HT1080 (cell line): ENCODE data around the gene TBX3. TPM values are rescaled to one million over a fixed set of nuclear protein-coding genes. Genes with fewer than 3 reads are reported as not detected.

Source experiments
- DNase-seq: peaks from one replicate; pipeline ENCODE4 v3.0.0-alpha.2; 2015; ENCODE audit warnings: low read depth
- total RNA-seq: library from RNA; depleted of rRNA; stranded (reverse); fragments of >200 nt; shearing (Covaris generic); gene quantifications from 2 replicates; pipeline ENCODE4 v1.2.3, GENCODE V29; 2014

The TBX3 gene
- total RNA-seq, 1 experiment from 2014 or later, result 18.4 TPM

GRCh38 chr12:114696443-114697242 lies 12.7 kb upstream of the TBX3 start:
- DNase-seq, result no peak

GRCh38 chr12:114695305-114695592 lies 11.3 kb upstream of the TBX3 start:
- DNase-seq, result no peak

GRCh38 chr12:114694436-114695304 lies 10.7 kb upstream of the TBX3 start:
- no peak for DNase-seq

- no peak for DNase-seq
These were observed 9.6 kb upstream of the TBX3 start for GRCh38 chr12:114693532-114693931.

GRCh38 chr12:114693059-114693531 lies 9.1 kb upstream of the TBX3 start:
- no peak for DNase-seq

GRCh38 chr12:114692186-114693058 lies 8.4 kb upstream of the TBX3 start:
- no peak for DNase-seq

GRCh38 chr12:114691763-114692185 lies 7.8 kb upstream of the TBX3 start:
- no peak for DNase-seq

GRCh38 chr12:114691196-114691595 lies 7.2 kb upstream of the TBX3 start:
- no peak for DNase-seq

- DNase-seq, result no peak
These were observed 6.5 kb upstream of the TBX3 start for GRCh38 chr12:114690267-114691135.

GRCh38 chr12:114689075-114689994 lies 5.4 kb upstream of the TBX3 start:
- no peak for DNase-seq

GRCh38 chr12:114688256-114688845 lies 4.4 kb upstream of the TBX3 start:
- no peak for DNase-seq

GRCh38 chr12:114687802-114688201 lies 3.8 kb upstream of the TBX3 start:
- no peak for DNase-seq

GRCh38 chr12:114686773-114687500 lies 3.0 kb upstream of the TBX3 start:
- DNase-seq, result no peak

GRCh38 chr12:114686426-114686772 lies 2.4 kb upstream of the TBX3 start:
- DNase-seq, result no peak

- no peak for DNase-seq
These were observed 1.9 kb upstream of the TBX3 start for GRCh38 chr12:114685869-114686268.

GRCh38 chr12:114685320-114685781 lies 1.4 kb upstream of the TBX3 start:
- DNase-seq, result no peak

- DNase-seq, result no peak
These were observed 897 bp upstream of the TBX3 start for GRCh38 chr12:114684870-114685273.

GRCh38 chr12:114683709-114684097 lies 272 bp downstream of the TBX3 start:
- no peak for DNase-seq
